Body of pancreas (tissue), 4 donors: ENCODE results near the gene PTPRA. TPM values are rescaled to one million over a fixed set of nuclear protein-coding genes. Genes with fewer than 3 reads are reported as not detected.

Experiments
- ATAC-seq: fragments of 150-250 bp; one replicate; pipeline ENCODE4 v1.9.1; 2016
- DNase-seq, 4 donors: peaks; one replicate each; pipeline ENCODE4 v3.0.0-alpha.2; 2019
- H3K27ac ChIP-seq, 4 donors: fragments of 200-600 bp; sonication (generic); 1 replicate in 3 of 4; 2 replicates in 1 of 4; pipeline versions ENCODE4 v1.5.1 to v1.6.1; 2016 to 2019; ENCODE audit warnings: mild to moderate bottlenecking in 1 of 4, mixed read lengths in 1 of 4, moderate library complexity in 1 of 4
- H3K27me3 ChIP-seq, 2 donors: fragments of 200-600 bp; sonication (generic); one replicate each; pipeline ENCODE4 v1.6.0; 2016; ENCODE audit warnings: mild to moderate bottlenecking in 1 of 2
- H3K36me3 ChIP-seq, 2 donors: fragments of 200-600 bp; sonication (generic); replicated peaks in 1 of 2; 2 replicates each; pipeline ENCODE4 v1.5.1; 2016; ENCODE audit warnings: low read depth in 2 of 2; ENCODE audit not compliant: insufficient read depth in 1 of 2
- H3K4me1 ChIP-seq: fragments of 200-600 bp; sonication (generic); one replicate; pipeline ENCODE4 v1.6.0; 2016
- H3K4me3 ChIP-seq, 2 donors: fragments of 200-600 bp; sonication (generic); 1 replicate in 1 of 2; 2 replicates in 1 of 2; pipeline ENCODE4 v1.5.1; 2016 to 2019
- H3K9me3 ChIP-seq, 3 donors: fragments of 200-600 bp; sonication (generic); 1 replicate in 2 of 3; 2 replicates in 1 of 3; pipeline ENCODE4 v1.5.1; 2016
- POLR2A ChIP-seq, 3 donors: fragments of 450-650 bp; IDR thresholded peaks; one replicate each; pipeline ENCODE4 v1.6.1; 2016; ENCODE audit warnings: antibody characterized with exemption in 3 of 3, mild to moderate bottlenecking in 2 of 3
- WGBS, 2 donors: methylation state at CpG; one replicate each; pipeline ENCODE4 v1.1.5; 2017; 5-methylcytosine and 5-hydroxymethylcytosine counted together
- intact Hi-C: fragments of 100-400 bp; cut with DNase I; formaldehyde crosslinking; loops from one replicate; pipeline ENCODE4 v1.15.1; 2023
- total RNA-seq, 2 donors: library from RNA; depleted of rRNA; stranded (reverse); fragments of >200 nt; gene quantifications; one replicate each; pipeline ENCODE4 v1.1.0, GENCODE V29; 2016
- TF ChIP-seq, protein P1 (sequence below), 7 experiments: fragments of 450-650 bp in 4 of 7; fragments of 200-600 bp in 3 of 7; sonication (generic) in 3 of 7; IDR thresholded peaks; one replicate each; pipeline ENCODE4 v1.5.1; 2016 to 2019; ENCODE audit warnings: antibody characterized with exemption in 7 of 7

PTPRA gene
- total RNA-seq, 2 donors from 2014 or later: 22.3 to 24.1 TPM

DNA sequence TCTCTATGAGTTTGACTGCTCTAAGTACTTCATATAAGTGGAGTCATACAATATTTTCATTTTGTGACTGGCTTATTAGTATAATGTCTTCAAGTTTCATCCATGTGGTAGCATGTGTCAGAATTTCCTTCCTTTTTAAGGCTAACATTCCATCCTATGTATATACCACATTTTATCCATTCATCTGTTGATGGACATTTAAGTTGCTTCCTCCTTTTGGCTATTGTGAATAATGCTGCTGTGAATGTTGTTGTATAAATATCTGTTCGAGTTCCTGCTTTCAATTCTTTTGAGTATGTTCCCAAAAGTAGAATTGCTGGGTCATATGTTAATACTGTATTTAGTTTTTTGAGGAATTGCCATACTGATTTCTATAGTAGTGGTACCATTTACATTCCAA is 79.5 kb downstream of the PTPRA start:
- no peak overlapping the region for H3K4me3 ChIP-seq
- DNase-seq (no peak), ATAC-seq (no peak)
- H3K27ac ChIP-seq: no peak overlapping the region
- H3K4me1 ChIP-seq: no peaks in the 10 kb centered on the region
- TF ChIP-seq, protein P1, sequence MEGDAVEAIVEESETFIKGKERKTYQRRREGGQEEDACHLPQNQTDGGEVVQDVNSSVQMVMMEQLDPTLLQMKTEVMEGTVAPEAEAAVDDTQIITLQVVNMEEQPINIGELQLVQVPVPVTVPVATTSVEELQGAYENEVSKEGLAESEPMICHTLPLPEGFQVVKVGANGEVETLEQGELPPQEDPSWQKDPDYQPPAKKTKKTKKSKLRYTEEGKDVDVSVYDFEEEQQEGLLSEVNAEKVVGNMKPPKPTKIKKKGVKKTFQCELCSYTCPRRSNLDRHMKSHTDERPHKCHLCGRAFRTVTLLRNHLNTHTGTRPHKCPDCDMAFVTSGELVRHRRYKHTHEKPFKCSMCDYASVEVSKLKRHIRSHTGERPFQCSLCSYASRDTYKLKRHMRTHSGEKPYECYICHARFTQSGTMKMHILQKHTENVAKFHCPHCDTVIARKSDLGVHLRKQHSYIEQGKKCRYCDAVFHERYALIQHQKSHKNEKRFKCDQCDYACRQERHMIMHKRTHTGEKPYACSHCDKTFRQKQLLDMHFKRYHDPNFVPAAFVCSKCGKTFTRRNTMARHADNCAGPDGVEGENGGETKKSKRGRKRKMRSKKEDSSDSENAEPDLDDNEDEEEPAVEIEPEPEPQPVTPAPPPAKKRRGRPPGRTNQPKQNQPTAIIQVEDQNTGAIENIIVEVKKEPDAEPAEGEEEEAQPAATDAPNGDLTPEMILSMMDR (IDR thresholded peaks at IDR 0.05): no peak
- no peak for TF ChIP-seq POLR2A (IDR thresholded peaks at IDR 0.05)
- H3K27me3 ChIP-seq: no peaks in the 10 kb centered on the region
- H3K9me3 ChIP-seq: no peaks in the 10 kb centered on the region
- 68 to 92% methylated on average over 1 of the region's 1 CpG for WGBS, 2 donors
- H3K36me3 ChIP-seq: peaks cover 0 to 2% of the 10 kb centered on the region in 2 donors
- intact Hi-C loops: no loop called here

DNA sequence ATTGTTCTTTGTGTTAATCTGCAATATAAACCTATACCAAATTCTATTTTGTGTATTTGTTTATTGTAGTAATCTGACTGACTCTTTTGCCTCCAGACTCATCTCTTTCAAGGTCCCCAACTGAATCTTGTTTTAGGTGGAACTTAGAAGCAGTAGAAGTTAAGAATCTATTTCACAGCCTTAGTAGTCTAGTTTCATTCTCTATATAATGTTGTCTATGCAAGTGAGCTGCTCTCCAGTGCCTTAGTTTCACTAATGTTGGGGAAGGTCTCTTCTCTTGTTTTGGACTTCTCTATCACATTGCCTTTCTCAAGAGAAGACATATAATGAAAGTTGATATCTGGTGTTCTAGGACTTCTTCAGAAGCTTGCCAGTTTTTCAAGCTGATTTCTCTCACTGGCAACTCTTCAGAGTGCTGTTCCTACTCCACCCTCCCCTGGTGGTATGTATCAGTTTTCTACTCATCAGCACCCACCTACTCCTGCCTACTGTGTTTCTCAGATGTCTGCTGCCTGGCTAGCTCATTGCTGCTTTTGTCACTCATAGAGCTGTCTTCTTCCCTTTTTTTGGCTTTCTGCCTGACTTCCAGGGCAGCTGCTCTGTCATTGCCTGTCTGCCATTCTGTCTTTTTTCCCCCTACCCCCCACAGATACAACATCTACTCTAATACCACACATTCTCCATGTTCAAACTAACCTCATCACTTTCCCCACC is 82.1 kb downstream of the PTPRA start:
- no peak for DNase-seq
- intact Hi-C loops: no loop called here
- ATAC-seq: no peak
- H3K9me3 ChIP-seq: no peaks in the 10 kb centered on the region
- TF ChIP-seq, protein P1 (IDR thresholded peaks at IDR 0.05): no peak
- H3K36me3 ChIP-seq: peaks cover 0 to 2% of the 10 kb centered on the region in 2 donors
- no peak overlapping the region for H3K27ac ChIP-seq
- no peaks in the 10 kb centered on the region for H3K4me1 ChIP-seq
- no peaks in the 10 kb centered on the region for H3K27me3 ChIP-seq
- H3K4me3 ChIP-seq: no peak overlapping the region

DNA sequence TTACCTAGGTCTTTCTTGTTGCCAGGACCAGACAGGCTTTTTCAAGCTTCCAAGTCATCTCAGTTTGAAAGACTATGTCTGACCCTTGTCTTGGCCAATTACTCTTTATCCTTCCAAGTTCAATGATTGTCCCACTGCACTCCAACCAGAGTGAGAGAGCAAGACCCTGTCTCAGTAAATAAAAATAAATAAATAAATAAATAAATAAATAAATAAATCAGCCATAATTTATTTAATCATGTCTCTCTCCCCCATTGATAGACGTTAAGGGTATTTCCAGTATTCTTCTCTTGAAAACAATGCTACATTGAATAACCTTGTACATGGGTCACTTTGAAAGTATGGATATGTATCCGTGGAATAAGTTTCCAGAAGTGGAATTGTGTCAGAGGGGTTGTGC is 83.2 kb downstream of the PTPRA start:
- H3K4me3 ChIP-seq: no peak overlapping the region
- no peaks in the 10 kb centered on the region for H3K4me1 ChIP-seq
- H3K36me3 ChIP-seq: peaks cover 0 to 2% of the 10 kb centered on the region in 2 donors
- no peak for DNase-seq
- ATAC-seq: no peak
- TF ChIP-seq, protein P1 (IDR thresholded peaks at IDR 0.05): no peak
- TF ChIP-seq POLR2A (IDR thresholded peaks at IDR 0.05): no peak
- intact Hi-C loops: no loop called here
- 91 to 96% methylated on average over 2 of the region's 2 CpGs for WGBS, 2 donors
- no peaks in the 10 kb centered on the region for H3K9me3 ChIP-seq
- H3K27me3 ChIP-seq: no peaks in the 10 kb centered on the region
- H3K27ac ChIP-seq: no peak overlapping the region

DNA sequence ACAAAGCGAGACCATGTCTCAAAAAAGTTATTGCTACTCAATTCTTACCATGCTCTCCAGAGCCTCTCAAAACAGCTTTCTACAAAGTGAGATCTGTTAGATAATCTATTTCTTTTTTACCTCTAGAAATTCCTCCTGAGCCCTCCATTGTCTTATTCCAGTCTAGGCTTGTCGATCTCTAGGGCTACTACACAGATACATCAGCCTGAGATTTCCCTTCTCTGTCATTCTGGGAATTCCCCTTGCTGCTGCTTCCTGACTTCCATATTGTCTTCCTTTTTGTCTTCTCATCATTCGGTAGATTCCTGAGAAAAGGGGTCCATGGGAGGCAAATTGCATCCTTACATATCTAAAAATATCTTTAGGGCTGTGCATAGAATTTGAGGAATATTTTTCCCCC is 94.6 kb downstream of the PTPRA start:
- no peak for DNase-seq
- Histone ChIP-seq H3K36me3 (no peaks in the 10 kb centered on the region), H3K9me3 (no peaks in the 10 kb centered on the region), H3K4me3 (no peak overlapping the region), H3K27me3 (no peaks in the 10 kb centered on the region), H3K4me1 (no peaks in the 10 kb centered on the region), H3K27ac (no peak overlapping the region)
- WGBS, 2 donors: 89 to 91% methylated on average over 3 of the region's 3 CpGs
- intact Hi-C loops: no loop called here
- no peak for ATAC-seq
- no peak for TF ChIP-seq POLR2A (IDR thresholded peaks at IDR 0.05)
- TF ChIP-seq, protein P1 (IDR thresholded peaks at IDR 0.05): no peak

DNA sequence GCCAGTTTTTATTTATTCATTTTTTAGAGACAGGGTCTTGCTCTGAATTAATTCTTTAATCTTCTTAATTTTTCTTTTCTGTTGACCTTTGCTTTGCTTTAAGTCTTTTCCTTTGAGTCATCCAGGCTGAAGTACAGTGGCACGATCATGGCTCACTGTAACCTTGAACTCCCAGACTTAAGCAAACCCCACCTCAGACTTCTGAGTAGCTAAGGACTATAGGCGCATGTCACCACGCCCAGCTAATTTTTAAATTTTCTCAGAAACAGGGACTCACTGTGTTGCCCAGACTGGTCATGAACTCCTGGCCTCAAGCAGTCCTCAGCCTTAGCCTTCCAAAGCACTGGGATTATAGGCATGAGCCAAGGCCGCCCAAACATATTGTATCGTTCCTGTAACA is 98.8 kb downstream of the PTPRA start:
- Histone ChIP-seq H3K4me1 (no peaks in the 10 kb centered on the region), H3K36me3 (no peaks in the 10 kb centered on the region), H3K27ac (no peak overlapping the region), H3K9me3 (no peaks in the 10 kb centered on the region), H3K27me3 (no peaks in the 10 kb centered on the region), H3K4me3 (no peak overlapping the region)
- ATAC-seq (no peak), DNase-seq (no peak)
- 94% methylated on average over 5 of the region's 5 CpGs for WGBS, 2 donors
- intact Hi-C loops: no loop called here
- TF ChIP-seq POLR2A (IDR thresholded peaks at IDR 0.05): no peak
- TF ChIP-seq, protein P1 (IDR thresholded peaks at IDR 0.05): no peak
